ENCODE results near the gene RAB27B.

The RAB27B gene

GRCh38 chr18:54905629-54906028 is 77.4 kb downstream of the RAB27B start:
- TF ChIP-seq CTCF (IDR thresholded peaks at IDR 0.05; ENCODE audit: control insufficient read depth, extremely low read depth, insufficient read depth) = no peak
- no peak for DNase-seq (ENCODE audit: low read depth)
- no peak overlapping the region for H3K4me3 ChIP-seq (ENCODE audit: low read depth, low read length)

- no peak for DNase-seq (ENCODE audit: low read depth)
- H3K4me3 ChIP-seq (ENCODE audit: low read depth, low read length) = no peak overlapping the region
- no peak for TF ChIP-seq CTCF (IDR thresholded peaks at IDR 0.05; ENCODE audit: control insufficient read depth, extremely low read depth, insufficient read depth)
These were observed 78.3 kb downstream of the RAB27B start for GRCh38 chr18:54906331-54907185.

GRCh38 chr18:54909538-54909937 is 81.3 kb downstream of the RAB27B start:
- no peak for TF ChIP-seq CTCF (IDR thresholded peaks at IDR 0.05; ENCODE audit: control insufficient read depth, extremely low read depth, insufficient read depth)
- DNase-seq (ENCODE audit: low read depth) = no peak
- H3K4me3 ChIP-seq (ENCODE audit: low read depth, low read length) = no peak overlapping the region

- DNase-seq (ENCODE audit: low read depth) = no peak
- no peak overlapping the region for H3K4me3 ChIP-seq (ENCODE audit: low read depth, low read length)
- TF ChIP-seq CTCF (IDR thresholded peaks at IDR 0.05; ENCODE audit: control insufficient read depth, extremely low read depth, insufficient read depth) = no peak
These were observed 82.1 kb downstream of the RAB27B start for GRCh38 chr18:54910161-54910919.

GRCh38 chr18:54911551-54911950 is 83.3 kb downstream of the RAB27B start:
- H3K4me3 ChIP-seq (ENCODE audit: low read depth, low read length) = no peak overlapping the region
- no peak for DNase-seq (ENCODE audit: low read depth)
- no peak for TF ChIP-seq CTCF (IDR thresholded peaks at IDR 0.05; ENCODE audit: control insufficient read depth, extremely low read depth, insufficient read depth)

- no peak overlapping the region for H3K4me3 ChIP-seq (ENCODE audit: low read depth, low read length)
- no peak for TF ChIP-seq CTCF (IDR thresholded peaks at IDR 0.05; ENCODE audit: control insufficient read depth, extremely low read depth, insufficient read depth)
- DNase-seq (ENCODE audit: low read depth) = no peak
These were observed 86.5 kb downstream of the RAB27B start for GRCh38 chr18:54914816-54915215.
